NCI-H146 treated with DMSO at 0.1 percent for 48 hours (cell line): ENCODE results near the gene SCFD2.
A peak's percentile ranks its signal among the peaks of the same experiment; 100 is the strongest.
"Not testable (repeated sequence)": the region's sequence is repeated elsewhere in the genome, so short reads cannot be mapped to it uniquely, and the experiment has no call there.

Source experiments
- DNase-seq: peaks from one replicate; lab custom pipeline; 2025; ENCODE audit not compliant: unreplicated experiment; lab: John Stamatoyannopoulos, UW

SCFD2 gene

DNA sequence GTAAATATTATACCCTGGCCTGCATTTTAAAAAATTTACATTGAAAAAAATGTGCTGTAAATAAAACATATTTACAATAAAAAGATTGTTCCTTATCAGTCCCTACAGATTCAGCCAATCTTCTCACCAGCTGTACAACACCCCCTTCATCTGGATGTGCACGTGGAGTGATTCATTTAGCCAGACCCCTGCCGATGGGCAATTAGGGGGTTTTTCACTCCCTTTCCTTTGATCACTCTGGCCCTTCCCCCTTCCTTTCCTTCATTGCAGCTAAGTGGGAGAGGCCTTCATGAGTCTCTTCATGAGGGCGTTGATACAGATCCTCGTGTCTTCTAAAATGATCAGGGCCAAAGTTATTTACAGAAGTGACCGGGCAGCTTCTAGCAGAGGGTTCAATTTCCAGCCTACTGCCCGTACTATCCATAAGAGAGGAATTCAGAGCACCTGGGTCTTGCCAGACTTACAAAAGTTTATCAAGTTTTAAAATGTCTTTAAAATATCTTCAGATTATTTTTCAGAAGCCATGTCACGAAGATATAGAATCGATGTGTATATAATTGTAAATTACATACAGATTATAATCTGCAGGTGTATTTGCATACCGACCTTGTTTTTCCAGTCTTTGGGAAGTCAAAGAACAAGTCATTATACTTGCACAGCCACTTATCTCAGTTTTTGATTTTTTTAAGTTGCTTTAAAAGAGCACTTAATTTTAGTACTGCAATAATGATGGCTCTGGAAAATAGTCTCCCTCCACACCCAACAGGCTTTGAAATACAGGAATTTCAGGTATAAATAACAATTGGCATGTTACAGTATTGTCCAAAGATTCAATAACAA lies 525.1 kb downstream of the SCFD2 start:
- peak; percentile 7 for DNase-seq

GRCh38 chr4:52838729-52839586 lies 526.9 kb downstream of the SCFD2 start:
- DNase-seq, result no peak

DNA sequence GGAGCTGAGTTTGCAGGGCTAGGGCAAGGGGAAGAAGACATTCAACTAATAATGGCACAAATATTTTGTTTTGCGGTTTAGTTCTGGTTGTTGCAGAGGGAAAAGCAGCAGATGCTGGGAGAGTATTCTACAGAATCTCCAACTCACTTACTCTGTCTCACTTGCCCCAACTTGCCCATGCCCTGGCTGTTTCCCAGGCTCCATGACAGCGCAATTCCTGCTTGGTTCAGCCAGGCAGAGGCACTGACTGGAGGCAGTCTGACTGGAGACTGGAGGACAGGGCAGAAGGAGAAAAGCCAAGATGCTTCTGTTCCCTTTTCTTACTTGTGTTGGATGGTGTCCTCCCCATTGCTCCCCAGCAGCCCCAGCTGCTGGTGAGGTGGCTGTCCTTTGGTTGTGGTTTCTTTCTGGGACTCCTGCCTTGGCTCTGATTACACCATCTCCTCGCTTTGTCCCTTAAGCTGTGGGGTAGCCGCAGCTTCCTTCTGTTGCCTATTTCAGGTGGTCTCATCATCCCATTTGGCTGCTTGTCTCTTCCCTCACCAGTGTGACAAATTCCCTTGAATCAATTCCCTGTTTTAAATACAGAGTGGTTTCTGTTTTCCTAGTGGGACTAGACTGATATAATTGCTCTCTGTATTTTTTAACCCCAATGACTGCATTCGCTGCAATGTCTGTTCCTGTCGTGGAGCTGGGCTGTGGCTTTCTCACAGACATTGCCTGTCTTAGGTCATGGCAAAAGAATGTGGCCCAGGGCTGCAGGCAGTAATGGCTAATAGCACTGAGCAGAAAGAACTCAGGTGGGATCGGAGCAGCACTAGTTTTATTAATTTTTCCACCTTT lies 527.9 kb downstream of the SCFD2 start:
- no peak for DNase-seq

DNA sequence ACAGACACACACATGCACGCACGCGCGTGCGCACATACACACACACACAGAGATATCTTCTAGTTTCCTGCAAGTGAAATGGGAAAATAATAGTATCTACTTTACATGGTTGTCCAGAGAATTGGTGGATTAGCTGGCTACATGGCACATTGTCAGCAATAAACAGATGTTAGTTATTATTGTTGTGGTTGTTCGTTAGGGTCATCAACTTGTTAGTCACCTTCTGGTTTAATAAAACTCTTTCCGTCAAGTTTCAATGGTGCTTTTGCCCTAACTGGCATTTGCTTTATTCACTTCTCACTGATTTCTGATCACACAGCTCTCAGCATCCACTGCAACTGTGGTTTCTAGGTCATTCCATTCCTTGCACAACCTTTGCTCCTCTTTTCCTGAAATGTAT lies 529.2 kb downstream of the SCFD2 start:
- DNase-seq, result no peak

GRCh38 chr4:52836120-52836519 lies 529.7 kb downstream of the SCFD2 start:
- DNase-seq, result no peak

GRCh38 chr4:52834641-52835456 lies 531.0 kb downstream of the SCFD2 start:
- DNase-seq, result not testable (repeated sequence)

- no peak for DNase-seq
Observed at GRCh38 chr4:52833941-52834525, 531.8 kb downstream of the SCFD2 start.

DNA sequence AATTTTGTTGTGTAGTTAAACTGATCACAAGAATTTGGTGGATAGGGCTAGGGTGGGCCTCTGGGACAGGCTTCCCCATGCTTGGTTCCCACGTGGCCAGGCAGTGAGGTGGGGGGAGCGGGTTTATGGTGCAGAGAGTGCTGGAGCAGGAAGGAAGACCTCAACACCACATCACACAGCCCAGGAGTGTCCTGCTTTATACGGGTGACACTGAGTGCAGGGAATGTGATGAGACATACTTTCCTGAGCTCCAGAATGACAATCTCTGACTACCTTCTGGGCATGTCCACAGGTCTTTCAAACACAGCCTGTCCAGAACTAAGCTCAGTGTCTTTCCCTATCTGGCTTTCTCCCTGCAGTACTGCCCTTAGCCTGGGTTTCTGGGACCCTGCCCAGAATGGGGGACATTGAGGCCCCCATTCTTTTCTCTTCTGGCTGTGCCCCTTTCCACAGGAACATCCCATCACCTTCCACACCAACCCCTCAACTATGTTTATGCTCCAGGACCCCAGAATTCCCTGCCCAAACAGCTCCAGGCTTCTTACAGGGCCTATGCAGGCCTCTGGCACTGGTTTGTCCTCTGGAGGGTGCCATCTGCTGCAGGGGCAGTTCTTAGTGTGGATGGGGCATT lies 540.3 kb downstream of the SCFD2 start:
- no peak for DNase-seq

DNA sequence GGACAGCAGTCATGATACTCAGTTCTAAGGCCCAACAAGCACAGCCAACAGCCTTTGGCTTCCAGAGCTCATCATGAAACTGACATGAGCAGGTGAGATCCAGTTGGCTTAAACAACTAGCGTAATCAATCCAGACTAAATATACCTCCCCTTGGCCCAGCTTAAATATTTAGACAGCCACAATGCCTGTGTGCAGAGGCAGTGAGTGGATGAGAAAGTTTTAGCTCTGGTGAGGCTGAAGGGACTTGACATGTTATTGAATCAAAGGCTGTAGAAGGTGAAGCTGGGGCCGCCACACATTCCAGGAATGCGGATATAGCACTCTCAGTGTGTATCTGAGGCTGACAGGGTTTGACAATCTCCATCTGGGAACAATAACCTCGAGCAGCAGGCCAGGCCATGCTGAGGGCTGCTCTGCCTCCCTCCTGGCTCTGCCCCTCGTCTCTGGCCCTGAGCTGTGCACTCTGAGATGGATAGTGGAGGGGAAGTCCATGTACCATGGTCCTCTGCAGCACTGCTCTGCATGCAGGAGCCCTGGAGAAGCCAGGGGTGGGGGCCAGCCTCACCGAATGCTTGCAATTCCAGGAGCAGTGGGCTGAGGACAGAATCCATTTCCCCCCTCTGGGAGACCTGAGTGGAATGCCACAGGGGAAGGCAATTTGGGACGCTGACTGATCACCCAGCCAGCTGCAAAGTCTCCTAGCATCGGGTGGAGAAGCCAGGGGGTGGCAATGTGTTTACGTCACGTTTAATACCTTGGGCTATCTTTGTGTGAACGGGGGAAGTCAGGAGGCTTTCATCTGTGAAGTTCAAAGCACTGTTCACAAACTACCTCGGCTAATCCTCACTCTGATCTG lies 541.0 kb downstream of the SCFD2 start:
- DNase-seq, result no peak

GRCh38 chr4:52824270-52824602 lies 541.6 kb downstream of the SCFD2 start:
- no peak for DNase-seq

GRCh38 chr4:52823702-52824092 lies 542.2 kb downstream of the SCFD2 start:
- DNase-seq, result no peak
